Measurements from ENCODE around the gene CDC14B. TPM values are rescaled to one million over a fixed set of nuclear protein-coding genes. Genes with fewer than 3 reads are reported as not detected.

CDC14B gene
- total and polyA plus RNA-seq, 2 donors (not counting 1 experiment from before 2014, with no cell fraction given): 2.8 to 8.5 TPM

DNA sequence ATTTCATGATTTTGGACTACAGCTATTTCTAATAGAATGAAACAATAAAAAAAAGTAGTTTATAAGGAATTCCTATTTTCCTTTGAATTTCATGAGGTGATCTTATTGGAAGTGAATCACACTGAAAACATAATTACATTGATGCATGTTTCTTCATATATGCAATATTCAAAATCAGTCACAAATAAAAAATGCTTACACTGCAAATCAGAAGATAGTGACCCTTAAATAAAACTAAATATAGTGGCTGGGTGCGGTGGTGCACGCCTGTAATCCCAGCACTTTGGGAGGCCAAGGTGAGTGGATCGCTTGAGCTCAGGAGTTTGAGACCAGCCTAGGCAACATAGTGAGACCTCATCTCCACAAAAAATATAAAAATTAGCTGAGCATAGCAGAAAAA, 79.5 kb downstream of the CDC14B start:
- CTCF ChIA-PET: no interaction called here
- TF ChIP-seq CTCF (IDR thresholded peaks at IDR 0.05): no peak
- no peak for TF ChIP-seq EZH2 (IDR thresholded peaks at IDR 0.05; ENCODE audit: borderline replicate concordance, insufficient read depth, low read depth, low read length, poor library complexity, severe bottlenecking)
- WGBS (ENCODE audit: insufficient coverage): no CpG with 5 or more reads among the region's 3 CpGs
- DNase-seq (no peak), ATAC-seq (ENCODE audit: low read depth) (no peak)
- POLR2A ChIA-PET: no interaction called here
- Histone ChIP-seq H3K4me3 (ENCODE audit: control extremely low read depth in 1 of 5, extremely low read depth in 1 of 5, insufficient read depth in 1 of 5, low read depth in 2 of 5, low read length in 4 of 5) (no peak overlapping the region), H2AFZ (ENCODE audit: insufficient read depth, low read depth, low read length, poor library complexity, severe bottlenecking) (no peak overlapping the region), H3K36me3 (replicated peaks in 1 of 2; ENCODE audit: control extremely low read depth in 1 of 2, control insufficient read depth in 1 of 2, extremely low read depth in 1 of 2, insufficient read depth in 2 of 2, low read length in 1 of 2) (no peaks in the 10 kb centered on the region), H4K20me1 (ENCODE audit: control insufficient read depth, insufficient read depth, low read length, poor library complexity, severe bottlenecking) (no peaks in the 10 kb centered on the region), H3K79me2 (ENCODE audit: control insufficient read depth, insufficient read depth, low read length) (no peaks in the 10 kb centered on the region), H3K4me1 (ENCODE audit: control insufficient read depth in 2 of 2, insufficient read depth in 2 of 2, low read length in 2 of 2) (no peaks in the 10 kb centered on the region), H3K9me3 (ENCODE audit: control extremely low read depth in 1 of 3, control insufficient read depth in 2 of 3, insufficient read depth in 1 of 3, low read length in 2 of 3) (no peaks in the 10 kb centered on the region), H3K9ac (ENCODE audit: low read length) (no peak overlapping the region), H3K27ac (ENCODE audit: low read length in 2 of 2) (no peak overlapping the region), H3K27me3 (replicated peaks in 1 of 4; ENCODE audit: control extremely low read depth in 1 of 4, control insufficient read depth in 3 of 4, insufficient read depth in 4 of 4, low read length in 3 of 4) (no peaks in the 10 kb centered on the region), H3K4me2 (replicated peaks; ENCODE audit: low read depth, low read length, poor library complexity, severe bottlenecking) (no peak overlapping the region)
- Mint-ChIP-seq H3K4me3 (no peak overlapping the region), H3K9me3 (ENCODE audit: insufficient read depth) (no peaks in the 10 kb centered on the region), H3K27ac (no peak overlapping the region), H3K4me1 (no peaks in the 10 kb centered on the region), H3K27me3 (no peaks in the 10 kb centered on the region)
- intact Hi-C loops (cut with micrococcal nuclease): no loop called here

GRCh38 chr9:96532173-96532572, 87.5 kb downstream of the CDC14B start:
- intact Hi-C loops (cut with micrococcal nuclease): no loop called here
- Histone ChIP-seq H3K79me2 (ENCODE audit: control insufficient read depth, insufficient read depth, low read length) (no peaks in the 10 kb centered on the region), H3K27me3 (replicated peaks in 1 of 4; ENCODE audit: control extremely low read depth in 1 of 4, control insufficient read depth in 3 of 4, insufficient read depth in 4 of 4, low read length in 3 of 4) (no peaks in the 10 kb centered on the region), H3K27ac (ENCODE audit: low read length in 2 of 2) (no peak overlapping the region), H3K36me3 (replicated peaks in 1 of 2; ENCODE audit: control extremely low read depth in 1 of 2, control insufficient read depth in 1 of 2, extremely low read depth in 1 of 2, insufficient read depth in 2 of 2, low read length in 1 of 2) (no peaks in the 10 kb centered on the region), H3K9ac (ENCODE audit: low read length) (no peak overlapping the region), H3K4me2 (replicated peaks; ENCODE audit: low read depth, low read length, poor library complexity, severe bottlenecking) (no peak overlapping the region), H3K4me3 (ENCODE audit: control extremely low read depth in 1 of 5, extremely low read depth in 1 of 5, insufficient read depth in 1 of 5, low read depth in 2 of 5, low read length in 4 of 5) (no peak overlapping the region), H2AFZ (ENCODE audit: insufficient read depth, low read depth, low read length, poor library complexity, severe bottlenecking) (no peak overlapping the region), H3K4me1 (ENCODE audit: control insufficient read depth in 2 of 2, insufficient read depth in 2 of 2, low read length in 2 of 2) (no peaks in the 10 kb centered on the region), H3K9me3 (ENCODE audit: control extremely low read depth in 1 of 3, control insufficient read depth in 2 of 3, insufficient read depth in 1 of 3, low read length in 2 of 3) (peaks cover 0 to 4% (median 0%) of the 10 kb centered on the region in 3 donors), H4K20me1 (ENCODE audit: control insufficient read depth, insufficient read depth, low read length, poor library complexity, severe bottlenecking) (no peaks in the 10 kb centered on the region)
- H3K9me3 Mint-ChIP-seq (ENCODE audit: insufficient read depth): no peaks in the 10 kb centered on the region
- POLR2A ChIA-PET: no interaction called here
- H3K4me3 Mint-ChIP-seq: no peak overlapping the region
- DNase-seq (no peak), ATAC-seq (ENCODE audit: low read depth) (no peak)
- H3K27me3 Mint-ChIP-seq: no peaks in the 10 kb centered on the region
- CTCF ChIA-PET: no interaction called here
- no peak overlapping the region for H3K27ac Mint-ChIP-seq
- no peaks in the 10 kb centered on the region for H3K4me1 Mint-ChIP-seq
- TF ChIP-seq CTCF (IDR thresholded peaks at IDR 0.05) (no peak), EZH2 (IDR thresholded peaks at IDR 0.05; ENCODE audit: borderline replicate concordance, insufficient read depth, low read depth, low read length, poor library complexity, severe bottlenecking) (no peak)

Data from B cell (primary cell).